SK-N-SH (cell line): ENCODE results near the gene VWA5B2. TPM values are rescaled to one million over a fixed set of nuclear protein-coding genes. Genes with fewer than 3 reads are reported as not detected.

Source experiments
- CTCF ChIA-PET: fragments of 300-600, 350-600 bp; formaldehyde crosslinking; extraction: SDS; loops from one replicate; lab custom pipeline; 2021; lab: Yijun Ruan, JAX
- POLR2A ChIA-PET: fragments of 350-600 bp; sonication (Branson Sonifier 250); formaldehyde crosslinking; extraction: SDS; loops from one replicate; lab custom pipeline; 2020; ENCODE audit warnings: antibody characterized with exemption, inconsistent platforms; lab: Yijun Ruan, JAX
- DNase-seq: peaks from one replicate; pipeline ENCODE4 v3.0.0; 2012
- H2AFZ ChIP-seq: fragments of 200-600 bp; sonication (generic); 2 replicates; pipeline ENCODE4 v1.8.1; 2016; ENCODE audit warnings: antibody characterized with exemption, mild to moderate bottlenecking, low read depth
- H3F3A ChIP-seq: fragments of 200-600 bp; sonication (generic); replicated peaks from 2 replicates; pipeline ENCODE3; 2016; ENCODE audit warnings: antibody characterized with exemption, mild to moderate bottlenecking; ENCODE audit not compliant: insufficient read depth
- H3K27ac ChIP-seq, 2 experiments: fragments of 200-500 bp in 1 of 2; fragments of 200-600 bp in 1 of 2; sonication (Bioruptor generic) in 1 of 2; sonication (generic), shearing (Covaris generic) in 1 of 2; 2 replicates each; pipeline versions ENCODE4 v1.5.1 to v1.6.1; 2014 to 2016; ENCODE audit warnings: low read depth in 2 of 2, inconsistent platforms in 1 of 2, low read length in 1 of 2, mild to moderate bottlenecking in 1 of 2, mixed read lengths in 1 of 2
- H3K27me3 ChIP-seq: fragments of 200-600 bp; sonication (generic), shearing (Covaris generic); 2 replicates; pipeline ENCODE4 v1.6.1; 2016; ENCODE audit warnings: mixed run types; ENCODE audit not compliant: insufficient read depth
- H3K36me3 ChIP-seq, 2 experiments: fragments of 200-500 bp in 1 of 2; fragments of 200-600 bp in 1 of 2; sonication (Bioruptor generic) in 1 of 2; sonication (generic) in 1 of 2; replicated peaks in 1 of 2; 2 replicates each; pipeline versions ENCODE3 to v1.5.1; 2014 to 2016; ENCODE audit warnings: low read length in 1 of 2, mild to moderate bottlenecking in 1 of 2; ENCODE audit not compliant: insufficient read depth in 2 of 2, control insufficient read depth in 1 of 2
- H3K4me1 ChIP-seq, 2 experiments: fragments of 200-500 bp in 1 of 2; fragments of 200-600 bp in 1 of 2; sonication (Bioruptor generic) in 1 of 2; sonication (generic), shearing (Covaris generic) in 1 of 2; 2 replicates each; pipeline versions ENCODE4 v1.5.1 to v1.6.1; 2014 to 2016; ENCODE audit warnings: low read depth in 1 of 2, low read length in 1 of 2, mixed run types in 1 of 2; ENCODE audit not compliant: insufficient read depth in 2 of 2, control insufficient read depth in 1 of 2
- H3K4me2 ChIP-seq: fragments of 200-600 bp; sonication (generic), shearing (Covaris generic); 2 replicates; pipeline ENCODE4 v1.6.1; 2017; ENCODE audit warnings: mixed run types
- H3K4me3 ChIP-seq, 2 experiments: fragments of 200-500 bp in 1 of 2; fragments of 200-600 bp in 1 of 2; sonication (Bioruptor generic) in 1 of 2; sonication (generic), shearing (Covaris generic) in 1 of 2; 2 replicates each; pipeline versions ENCODE4 v1.5.1 to v1.8.1; 2014 to 2016; ENCODE audit warnings: low read depth in 2 of 2, inconsistent platforms in 1 of 2, low read length in 1 of 2, mild to moderate bottlenecking in 1 of 2, mixed read lengths in 1 of 2, moderate library complexity in 1 of 2
- H3K79me2 ChIP-seq: fragments of 200-600 bp; sonication (generic); 2 replicates; pipeline ENCODE4 v1.8.1; 2017; ENCODE audit warnings: mild to moderate bottlenecking; ENCODE audit not compliant: insufficient read depth
- H3K9ac ChIP-seq: fragments of 200-600 bp; sonication (generic); 2 replicates; pipeline ENCODE4 v1.6.1; 2017; ENCODE audit warnings: mixed run types
- H3K9me2 ChIP-seq: fragments of 200-600 bp; sonication (generic); 2 replicates; pipeline ENCODE4 v1.6.1; 2017; ENCODE audit warnings: mixed run types
- H3K9me3 ChIP-seq: fragments of 200-600 bp; sonication (generic); 2 replicates; pipeline ENCODE4 v1.6.1; 2017; ENCODE audit warnings: mixed run types, mild to moderate bottlenecking, moderate library complexity
- H4K20me1 ChIP-seq: fragments of 200-600 bp; sonication (generic); 2 replicates; pipeline ENCODE4 v1.6.1; 2017; ENCODE audit warnings: mild to moderate bottlenecking, mixed run types; ENCODE audit not compliant: insufficient read depth
- ELF1 ChIP-seq: IDR thresholded peaks from 2 replicates; pipeline ENCODE4 v1.4.0; 2012
- EP300 ChIP-seq, 2 experiments: IDR thresholded peaks; 2 replicates each; pipeline versions ENCODE4 v1.4.0 to v1.6.1; 2012; ENCODE audit warnings: borderline replicate concordance in 1 of 2, low read depth in 1 of 2, low read length in 1 of 2
- EZH2phosphoT487 ChIP-seq: fragments of 200-600 bp; sonication (generic); IDR thresholded peaks from 2 replicates; pipeline ENCODE4 v1.6.1; 2017; ENCODE audit warnings: low read depth, mixed run types, mild to moderate bottlenecking, antibody characterized with exemption, moderate library complexity, borderline replicate concordance
- FOSL2 ChIP-seq: IDR thresholded peaks from 2 replicates; pipeline ENCODE4 v1.4.0; 2012; ENCODE audit warnings: low read depth, mild to moderate bottlenecking, moderate library complexity, borderline replicate concordance
- FOXM1 ChIP-seq: IDR thresholded peaks from 2 replicates; pipeline ENCODE4 v1.4.0; 2012; ENCODE audit warnings: low read depth, mild to moderate bottlenecking
- JUND ChIP-seq: IDR thresholded peaks from 2 replicates; pipeline ENCODE4 v1.4.0; 2012
- MEF2A ChIP-seq: IDR thresholded peaks from 2 replicates; pipeline ENCODE4 v1.4.0; 2012; ENCODE audit warnings: low read depth, borderline replicate concordance
- MXI1 ChIP-seq: IDR thresholded peaks from 2 replicates; pipeline ENCODE4 v1.6.1; 2012; ENCODE audit warnings: mild to moderate bottlenecking, low read depth, low read length, improper control_type of control experiment
- NFIC ChIP-seq: IDR thresholded peaks from 2 replicates; pipeline ENCODE4 v1.4.0; 2012; ENCODE audit warnings: borderline replicate concordance
- NRF1 ChIP-seq: IDR thresholded peaks from 2 replicates; pipeline ENCODE4 v1.6.1; 2012; ENCODE audit warnings: low read depth, mild to moderate bottlenecking, low read length
- RAD21 ChIP-seq: IDR thresholded peaks from 2 replicates; pipeline ENCODE4 v1.6.1; 2012; ENCODE audit warnings: mild to moderate bottlenecking, low read length
- REST ChIP-seq: IDR thresholded peaks from 2 replicates; pipeline ENCODE4 v1.6.1; 2012; ENCODE audit warnings: mild to moderate bottlenecking, low read depth, low read length, moderate library complexity
- RFX5 ChIP-seq: IDR thresholded peaks from 2 replicates; pipeline ENCODE4 v1.6.1; 2012; ENCODE audit warnings: mild to moderate bottlenecking, improper control_type of control experiment, low read length
- RXRA ChIP-seq: IDR thresholded peaks from 2 replicates; pipeline ENCODE4 v1.4.0; 2012; ENCODE audit warnings: low read depth, mild to moderate bottlenecking, borderline replicate concordance
- SMC3 ChIP-seq: IDR thresholded peaks from 2 replicates; pipeline ENCODE4 v1.6.1; 2012; ENCODE audit warnings: low read depth, low read length, improper control_type of control experiment
- TAF1 ChIP-seq: IDR thresholded peaks from 2 replicates; pipeline ENCODE4 v1.6.1; 2012; ENCODE audit warnings: low read depth, mild to moderate bottlenecking, low read length, moderate library complexity, borderline replicate concordance
- TCF12 ChIP-seq: IDR thresholded peaks from 2 replicates; pipeline ENCODE4 v1.4.0; 2012
- TEAD4 ChIP-seq: IDR thresholded peaks from 2 replicates; pipeline ENCODE4 v1.4.0; 2012; ENCODE audit warnings: mild to moderate bottlenecking, borderline replicate concordance; ENCODE audit not compliant: insufficient read depth
- YY1 ChIP-seq: IDR thresholded peaks from 2 replicates; pipeline ENCODE4 v1.4.0; 2012; ENCODE audit warnings: low read depth, mild to moderate bottlenecking
- ZBTB33 ChIP-seq: IDR thresholded peaks from 2 replicates; pipeline ENCODE4 v1.4.0; 2012; ENCODE audit warnings: low read depth, borderline replicate concordance
- WGBS: methylation state at CpG from one replicate; pipeline ENCODE4 v1.1.6; 2017; ENCODE audit warnings: low lambda C conversion rate; 5-methylcytosine and 5-hydroxymethylcytosine counted together
- polyA plus RNA-seq, 3 experiments: library from polyadenylated mRNA; depleted of rRNA; stranded (reverse); fragments of >200 nt; gene quantifications; 2 replicates each; pipeline ENCODE4 v1.2.3, GENCODE V29; 2012
- TF ChIP-seq, protein P1 (sequence below): IDR thresholded peaks from 2 replicates; pipeline ENCODE4 v1.4.0; 2012; ENCODE audit warnings: low read depth, borderline replicate concordance
- TF ChIP-seq, protein P2 (sequence below): IDR thresholded peaks from 2 replicates; pipeline ENCODE4; 2012

VWA5B2 gene
- polyA plus RNA-seq, 1 of the 3 experiments (the other 2 are of a cell fraction) = 0.08 TPM

DNA sequence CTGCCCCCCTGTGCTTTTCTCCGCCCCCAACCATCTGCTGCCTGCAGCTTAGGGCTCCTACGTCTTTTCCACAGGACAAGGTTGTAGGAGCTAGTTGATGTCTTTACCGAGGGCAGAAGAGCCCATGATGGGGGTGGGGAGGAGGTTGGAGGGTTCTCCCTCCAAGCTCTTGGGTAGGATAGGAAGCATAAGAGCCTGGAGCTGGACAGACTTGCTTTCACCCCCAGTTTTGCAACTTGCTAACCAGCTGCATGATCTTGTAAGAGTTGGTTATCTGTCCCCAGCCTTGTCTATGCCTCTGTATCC, 42.5 kb upstream of the VWA5B2 start (continued):
- TF ChIP-seq, protein P1, sequence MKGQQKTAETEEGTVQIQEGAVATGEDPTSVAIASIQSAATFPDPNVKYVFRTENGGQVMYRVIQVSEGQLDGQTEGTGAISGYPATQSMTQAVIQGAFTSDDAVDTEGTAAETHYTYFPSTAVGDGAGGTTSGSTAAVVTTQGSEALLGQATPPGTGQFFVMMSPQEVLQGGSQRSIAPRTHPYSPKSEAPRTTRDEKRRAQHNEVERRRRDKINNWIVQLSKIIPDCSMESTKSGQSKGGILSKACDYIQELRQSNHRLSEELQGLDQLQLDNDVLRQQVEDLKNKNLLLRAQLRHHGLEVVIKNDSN = no peak
- TF ChIP-seq MXI1 (no peak), NFIC (no peak), RAD21 (no peak), EP300 (IDR thresholded peaks at IDR 0.05; ENCODE audit: borderline replicate concordance in 1 of 2, low read depth in 1 of 2, low read length in 1 of 2) (no peak), JUND (no peak)

DNA sequence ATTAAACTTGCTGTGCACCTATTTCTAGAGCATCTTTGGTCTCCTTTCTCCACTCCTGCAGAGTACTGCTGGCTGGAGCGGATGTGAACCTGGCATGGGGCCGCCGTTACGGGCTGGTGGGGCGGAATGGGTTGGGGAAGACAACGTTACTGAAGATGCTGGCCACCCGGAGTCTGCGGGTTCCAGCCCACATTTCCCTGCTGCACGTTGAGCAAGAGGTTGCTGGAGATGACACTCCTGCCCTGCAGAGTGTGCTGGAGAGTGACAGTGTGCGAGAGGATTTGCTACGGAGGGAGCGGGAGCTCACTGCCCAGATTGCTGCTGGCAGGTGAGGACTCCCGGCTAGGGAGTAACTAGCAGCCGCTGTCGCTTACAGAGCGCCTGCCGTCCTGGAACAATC, 41.3 kb upstream of the VWA5B2 start:
- TF ChIP-seq NRF1 (no peak), JUND (no peak), MEF2A (no peak), ZBTB33 (no peak), TAF1 (no peak), ELF1 (no peak), RFX5 (no peak), EZH2phosphoT487 (no peak), TEAD4 (no peak), RXRA (no peak), EP300 (IDR thresholded peaks at IDR 0.05; ENCODE audit: borderline replicate concordance in 1 of 2, low read depth in 1 of 2, low read length in 1 of 2) (no peak), TCF12 (no peak), FOXM1 (no peak), RAD21 (no peak), REST (no peak), YY1 (no peak), SMC3 (no peak), FOSL2 (no peak), MXI1 (no peak)
- TF ChIP-seq, protein P2, sequence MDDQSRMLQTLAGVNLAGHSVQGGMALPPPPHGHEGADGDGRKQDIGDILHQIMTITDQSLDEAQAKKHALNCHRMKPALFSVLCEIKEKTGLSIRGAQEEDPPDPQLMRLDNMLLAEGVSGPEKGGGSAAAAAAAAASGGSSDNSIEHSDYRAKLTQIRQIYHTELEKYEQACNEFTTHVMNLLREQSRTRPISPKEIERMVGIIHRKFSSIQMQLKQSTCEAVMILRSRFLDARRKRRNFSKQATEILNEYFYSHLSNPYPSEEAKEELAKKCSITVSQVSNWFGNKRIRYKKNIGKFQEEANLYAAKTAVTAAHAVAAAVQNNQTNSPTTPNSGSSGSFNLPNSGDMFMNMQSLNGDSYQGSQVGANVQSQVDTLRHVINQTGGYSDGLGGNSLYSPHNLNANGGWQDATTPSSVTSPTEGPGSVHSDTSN = no peak
- POLR2A ChIA-PET = no interaction called here
- Histone ChIP-seq H3K4me3 (no peak overlapping the region), H3K36me3 (peaks cover 29 to 60% of the 10 kb centered on the region in 2 experiments), H3F3A (peaks cover 25% of the 10 kb centered on the region), H3K79me2 (peaks cover 41% of the 10 kb centered on the region), H4K20me1 (0 out of 2 replicates have a peak, but pooled peaks cover 19% of the 10 kb centered on the region), H2AFZ (no peak overlapping the region), H3K4me1 (peaks cover 6 to 20% of the 10 kb centered on the region in 2 experiments; a peak in 3 of 4 replicates), H3K9ac (no peak overlapping the region), H3K27ac (no peak overlapping the region), H3K9me2 (no peaks in the 10 kb centered on the region), H3K9me3 (no peaks in the 10 kb centered on the region), H3K27me3 (no peaks in the 10 kb centered on the region), H3K4me2 (no peak overlapping the region)
- DNase-seq = no peak
- WGBS = 93% methylated on average over 11 of the region's 17 CpGs
- CTCF ChIA-PET = no interaction called here
